Measurements from ENCODE around the gene BEND5.

DNA sequence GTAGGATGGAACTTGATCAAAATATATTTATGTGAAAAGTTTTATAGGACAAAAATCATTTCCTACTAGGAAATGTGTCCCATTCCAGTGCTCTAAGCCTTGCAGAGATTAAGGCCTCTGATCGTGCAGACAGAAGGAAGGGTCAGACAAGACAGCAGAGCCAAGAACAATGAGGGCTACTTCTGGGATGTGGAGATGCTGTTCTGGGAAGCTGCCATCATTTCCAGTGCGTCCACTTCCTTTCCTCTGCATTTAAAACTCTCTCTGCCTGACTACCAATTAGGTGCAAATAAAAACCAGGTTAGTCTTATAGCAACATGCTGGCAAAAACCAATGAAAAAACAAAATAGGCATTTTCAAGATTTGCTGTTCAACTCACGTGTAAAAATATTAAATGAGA lies 36.1 kb downstream of the BEND5 start:
- TF ChIP-seq NFXL1 (IDR thresholded peaks at IDR 0.05; ENCODE audit: borderline replicate concordance), result no peak
- TF ChIP-seq, protein P1, sequence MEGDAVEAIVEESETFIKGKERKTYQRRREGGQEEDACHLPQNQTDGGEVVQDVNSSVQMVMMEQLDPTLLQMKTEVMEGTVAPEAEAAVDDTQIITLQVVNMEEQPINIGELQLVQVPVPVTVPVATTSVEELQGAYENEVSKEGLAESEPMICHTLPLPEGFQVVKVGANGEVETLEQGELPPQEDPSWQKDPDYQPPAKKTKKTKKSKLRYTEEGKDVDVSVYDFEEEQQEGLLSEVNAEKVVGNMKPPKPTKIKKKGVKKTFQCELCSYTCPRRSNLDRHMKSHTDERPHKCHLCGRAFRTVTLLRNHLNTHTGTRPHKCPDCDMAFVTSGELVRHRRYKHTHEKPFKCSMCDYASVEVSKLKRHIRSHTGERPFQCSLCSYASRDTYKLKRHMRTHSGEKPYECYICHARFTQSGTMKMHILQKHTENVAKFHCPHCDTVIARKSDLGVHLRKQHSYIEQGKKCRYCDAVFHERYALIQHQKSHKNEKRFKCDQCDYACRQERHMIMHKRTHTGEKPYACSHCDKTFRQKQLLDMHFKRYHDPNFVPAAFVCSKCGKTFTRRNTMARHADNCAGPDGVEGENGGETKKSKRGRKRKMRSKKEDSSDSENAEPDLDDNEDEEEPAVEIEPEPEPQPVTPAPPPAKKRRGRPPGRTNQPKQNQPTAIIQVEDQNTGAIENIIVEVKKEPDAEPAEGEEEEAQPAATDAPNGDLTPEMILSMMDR (IDR thresholded peaks at IDR 0.05 in 2 of 3, conservative IDR thresholded peaks at IDR 0.05 in 1 of 3; ENCODE audit: control insufficient read depth in 2 of 3, extremely low read depth in 1 of 3, insufficient read depth in 1 of 3, low read depth in 3 of 3, low read length in 3 of 3), result no peak
- no peak for TF ChIP-seq SREBF1 (IDR thresholded peaks at IDR 0.05; ENCODE audit: low read length)
- TF ChIP-seq EZH2 (IDR thresholded peaks at IDR 0.05; ENCODE audit: borderline replicate concordance, control insufficient read depth, low read depth, low read length), result no peak
- no peak for TF ChIP-seq NR2C2 (IDR thresholded peaks at IDR 0.05; ENCODE audit: borderline replicate concordance, control insufficient read depth, insufficient read length, low read depth)

Measured in GM12878 (cell line).